Smooth muscle cell (in vitro differentiated cells): ENCODE data around the gene CORO2B. TPM values are rescaled to one million over a fixed set of nuclear protein-coding genes. Genes with fewer than 3 reads are reported as not detected.

ENCODE experiments used
- DNase-seq: peaks from one replicate; lab custom pipeline; 2025; ENCODE audit not compliant: unreplicated experiment; lab: John Stamatoyannopoulos, UW
- H2AFZ ChIP-seq: fragments of 200-600 bp; sonication (generic); 2 replicates; pipeline ENCODE4 v1.6.0; 2016; ENCODE audit warnings: antibody characterized with exemption, low read depth, mild to moderate bottlenecking
- H3F3A ChIP-seq: fragments of 200-600 bp; sonication (generic); 2 replicates; pipeline ENCODE4 v1.6.0; 2017; ENCODE audit warnings: antibody characterized with exemption, low read depth
- H3K27ac ChIP-seq: fragments of 200-600 bp; sonication (generic); 2 replicates; pipeline ENCODE4 v1.5.1; 2016; ENCODE audit warnings: low read depth, mild to moderate bottlenecking
- H3K27me3 ChIP-seq: fragments of 200-600 bp; sonication (generic); 2 replicates; pipeline ENCODE4 v1.6.1; 2016; ENCODE audit warnings: low read depth, mild to moderate bottlenecking
- H3K36me3 ChIP-seq: fragments of 200-600 bp; sonication (generic); 2 replicates; pipeline ENCODE4 v1.5.1; 2016; ENCODE audit warnings: low read depth
- H3K4me1 ChIP-seq: fragments of 200-600 bp; sonication (generic); 2 replicates; pipeline ENCODE4 v1.5.1; 2016; ENCODE audit warnings: low read depth
- H3K4me2 ChIP-seq: fragments of 200-600 bp; sonication (generic); 2 replicates; pipeline ENCODE4 v1.6.0; 2016; ENCODE audit warnings: mild to moderate bottlenecking
- H3K4me3 ChIP-seq: fragments of 200-600 bp; sonication (generic); 2 replicates; pipeline ENCODE4 v1.5.1; 2016; ENCODE audit warnings: mild to moderate bottlenecking
- H3K79me2 ChIP-seq: fragments of 200-600 bp; sonication (generic); 2 replicates; pipeline ENCODE4 v1.6.0; 2016; ENCODE audit warnings: low read depth, mild to moderate bottlenecking
- H3K9ac ChIP-seq: fragments of 200-600 bp; sonication (generic); 2 replicates; pipeline ENCODE4 v1.6.0; 2016; ENCODE audit warnings: low read depth
- H3K9me3 ChIP-seq: fragments of 200-600 bp; sonication (generic); replicated peaks from 2 replicates; pipeline ENCODE4 v1.5.1; 2016; ENCODE audit warnings: low read depth
- H4K20me1 ChIP-seq: fragments of 200-600 bp; sonication (generic); 2 replicates; pipeline ENCODE4 v1.6.0; 2016; ENCODE audit warnings: low read depth
- CTCF ChIP-seq: fragments of 200-600 bp; sonication (generic); IDR thresholded peaks from 2 replicates; pipeline ENCODE4 v1.5.1; 2017; ENCODE audit warnings: borderline replicate concordance, mild to moderate bottlenecking, antibody characterized with exemption; ENCODE audit not compliant: insufficient read depth, poor library complexity, severe bottlenecking
- WGBS: methylation state at CpG from one replicate; pipeline ENCODE4 v1.1.7; 2016; ENCODE audit warnings: low lambda C conversion rate; 5-methylcytosine and 5-hydroxymethylcytosine counted together
- polyA plus RNA-seq: library from polyadenylated mRNA; unstranded; fragments of >200 nt; fragmentation: Nextera tagmentation; extraction: Ambion mirVana; gene quantifications from 2 replicates; pipeline ENCODE4 v1.2.1, GENCODE V29; 2016
- total RNA-seq: library from RNA; depleted of rRNA; stranded (reverse); fragments of >200 nt; gene quantifications from 2 replicates; pipeline ENCODE4 v1.2.3, GENCODE V29; 2014

The CORO2B gene
- total and polyA plus RNA-seq, 2 experiments from 2014 or later = 0.47 to 0.49 TPM

DNA sequence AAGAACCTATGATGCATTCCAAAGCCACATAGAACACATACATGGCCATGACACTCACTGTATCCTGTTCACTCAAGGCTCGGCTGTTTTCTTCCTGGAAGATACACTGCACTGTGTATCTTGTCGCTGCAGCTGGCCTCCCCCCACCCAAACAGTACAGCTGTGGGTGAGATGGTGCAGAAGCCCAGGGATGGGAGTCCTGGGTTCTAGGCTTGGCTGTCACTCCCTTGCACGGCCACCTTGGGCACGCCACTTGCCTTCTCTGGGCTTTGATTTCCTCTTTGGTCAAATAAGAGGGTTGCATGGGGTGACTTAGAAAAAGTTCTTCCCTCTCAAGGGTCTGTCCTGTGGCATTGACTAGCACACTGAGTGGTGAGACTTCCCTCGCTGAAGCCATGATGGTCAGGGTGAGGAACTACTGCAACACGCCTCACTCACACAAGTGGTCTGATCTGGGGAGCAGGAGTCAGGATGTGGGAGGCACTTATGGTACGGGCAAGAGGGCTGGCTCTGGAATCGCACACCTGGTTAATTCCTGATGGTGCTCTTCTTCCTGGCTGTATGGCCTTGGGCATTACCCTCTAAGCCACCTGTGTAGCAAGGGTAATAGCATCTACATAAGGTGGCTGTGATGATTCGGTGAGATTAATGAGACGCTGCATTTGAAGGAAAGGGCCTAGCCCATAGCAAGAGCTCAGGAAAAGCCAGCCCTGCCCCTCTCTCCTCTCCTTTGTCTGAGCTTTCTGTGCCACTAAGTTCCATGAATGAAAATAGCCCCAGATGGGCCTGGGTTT lies 197.9 kb downstream of the CORO2B start:
- H3K9ac ChIP-seq = no peak overlapping the region
- TF ChIP-seq CTCF = no peak
- H3F3A ChIP-seq = peaks cover 3% of the 10 kb centered on the region
- no peaks in the 10 kb centered on the region for H3K79me2 ChIP-seq
- no peaks in the 10 kb centered on the region for H3K27me3 ChIP-seq
- H3K9me3 ChIP-seq = no peaks in the 10 kb centered on the region
- H3K4me3 ChIP-seq = no peak overlapping the region
- no peak overlapping the region for H3K4me2 ChIP-seq
- H3K27ac ChIP-seq = no peak overlapping the region
- H3K36me3 ChIP-seq = peaks cover 4% of the 10 kb centered on the region
- no peak for DNase-seq
- 88% methylated on average over 10 of the region's 10 CpGs for WGBS
- H3K4me1 ChIP-seq = no peaks in the 10 kb centered on the region
- no peak overlapping the region for H2AFZ ChIP-seq
- H4K20me1 ChIP-seq = peaks cover 7% of the 10 kb centered on the region

Other genes with a start within 250 kb of the CORO2B start
- 85.9 and 87.8 TPM in 2 replicates for gene ITGA11, start 146.8 kb upstream of the CORO2B start, total RNA-seq
- gene ITGA11, start 146.8 kb upstream of the CORO2B start, polyA plus RNA-seq = 89.4 and 133 TPM in 2 replicates
- 63.1 and 71.8 TPM in 2 replicates for gene ANP32A, start 241.9 kb downstream of the CORO2B start, total RNA-seq
- gene ANP32A, start 241.9 kb downstream of the CORO2B start, polyA plus RNA-seq = 93.7 and 129 TPM in 2 replicates